NCI-H2107 treated with DMSO at 0.1 percent for 48 hours (cell line): ENCODE data around the gene TMEM256.

Experiments used
- DNase-seq: peaks from one replicate; lab custom pipeline; 2025; ENCODE audit not compliant: unreplicated experiment; lab: John Stamatoyannopoulos, UW

The TMEM256 gene

GRCh38 chr17:7408863-7409262 lies 5.0 kb upstream of the TMEM256 start:
- no peak for DNase-seq

GRCh38 chr17:7408252-7408727 lies 4.4 kb upstream of the TMEM256 start:
- no peak for DNase-seq

GRCh38 chr17:7407485-7408251 lies 3.8 kb upstream of the TMEM256 start, which contains the start of gene NLGN2:
NLGN2 (plus strand) TSS chr17:7407845; CDS start chr17:7408256, 411 bp downstream.
- DNase-seq: no peak

- DNase-seq: no peak
These were observed 3.2 kb upstream of the TMEM256 start for GRCh38 chr17:7407082-7407481.

- DNase-seq: no peak
These were observed 2.4 kb upstream of the TMEM256 start for GRCh38 chr17:7406235-7406825.

- DNase-seq: no peak
These were observed 1.7 kb upstream of the TMEM256 start for GRCh38 chr17:7405350-7406234.

GRCh38 chr17:7404737-7405349 lies 946 bp upstream of the TMEM256 start:
- DNase-seq: no peak

- no peak for DNase-seq
These were observed 245 bp downstream of the TMEM256 start for GRCh38 chr17:7403727-7403976.

- DNase-seq: no peak
These were observed 712 bp downstream of the TMEM256 start for GRCh38 chr17:7403043-7403726.

- no peak for DNase-seq
These were observed 5.3 kb downstream of the TMEM256 start for GRCh38 chr17:7398612-7399011.

- DNase-seq: no peak
These were observed 7.8 kb downstream of the TMEM256 start for GRCh38 chr17:7396147-7396546.

- no peak for DNase-seq
These were observed 9.3 kb downstream of the TMEM256 start, which contains the start of gene PLSCR3 for GRCh38 chr17:7394452-7395191. PLSCR3 (minus strand) TSS chr17:7394525; CDS start chr17:7394110, 415 bp downstream.

- no peak for DNase-seq
These were observed 10.1 kb downstream of the TMEM256 start for GRCh38 chr17:7393613-7394451.

GRCh38 chr17:7392696-7393612 lies 10.9 kb downstream of the TMEM256 start:
- no peak for DNase-seq

GRCh38 chr17:7391307-7391706 lies 12.6 kb downstream of the TMEM256 start:
- DNase-seq: no peak

GRCh38 chr17:7389924-7390910 lies 13.7 kb downstream of the TMEM256 start:
- DNase-seq: no peak

GRCh38 chr17:7388856-7389255 lies 15.0 kb downstream of the TMEM256 start:
- DNase-seq: no peak
